Measurements from ENCODE around the gene GMFB.
"Not testable (repeated sequence)": the region's sequence is repeated elsewhere in the genome, so short reads cannot be mapped to it uniquely, and the experiment has no call there.

GMFB gene

GRCh38 chr14:54490445-54491175 is 1.8 kb upstream of the GMFB start:
- no peak for DNase-seq

DNA sequence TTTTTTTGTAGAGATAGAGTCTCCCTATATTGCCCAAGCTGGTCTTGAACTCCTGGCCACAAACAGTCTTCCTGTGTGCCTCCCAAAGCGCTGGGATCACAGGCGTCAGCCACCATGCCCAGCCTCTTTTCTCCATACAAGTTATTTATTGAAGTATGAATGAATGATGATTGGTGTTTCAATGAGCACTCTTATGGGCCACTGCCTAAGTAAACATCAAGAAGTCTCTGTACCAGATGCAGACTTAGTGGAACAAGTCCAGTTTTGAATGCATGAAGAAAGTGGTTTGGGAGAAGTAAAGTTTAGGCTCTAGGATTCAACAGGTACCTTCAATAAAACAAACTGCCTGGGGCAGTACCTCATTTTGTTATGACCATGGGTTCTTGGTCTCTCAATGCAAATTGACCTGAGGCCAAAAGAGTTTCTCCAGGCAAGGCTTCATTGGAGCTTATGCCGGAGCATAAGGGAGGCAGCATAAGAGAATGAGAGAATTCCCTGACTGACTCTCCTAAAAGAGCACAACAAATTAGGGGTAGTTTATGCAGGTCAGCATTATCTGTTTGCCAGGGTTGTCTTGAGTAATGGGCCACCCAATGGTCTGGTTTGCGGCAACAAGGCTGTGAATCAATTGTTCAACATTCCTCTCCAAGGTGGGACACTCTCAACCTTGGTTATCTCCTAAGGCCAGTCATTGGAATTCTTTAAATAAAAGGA is 1.1 kb upstream of the GMFB start:
- peak in 1 of 3 experiments; percentile 35 for DNase-seq

- DNase-seq: no peak
Observed at GRCh38 chr14:54489318-54489683, 521 bp upstream of the GMFB start.

DNA sequence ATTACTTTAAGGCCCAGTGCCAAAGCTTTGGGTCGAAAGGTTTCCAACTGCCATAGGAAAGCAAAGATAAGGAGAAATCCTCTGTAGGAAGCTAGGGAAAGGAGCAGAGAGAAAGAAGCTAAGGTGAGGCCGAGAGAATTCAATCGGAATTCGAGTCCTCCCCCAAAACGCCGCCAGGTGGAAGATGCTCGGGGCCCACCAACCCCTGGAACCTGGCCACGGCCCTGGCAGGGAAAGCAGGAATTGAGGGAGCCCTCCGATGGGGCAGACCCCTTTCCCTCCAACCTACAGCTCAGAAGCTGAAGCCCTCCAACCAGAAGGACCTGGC is 498 bp downstream of the GMFB start:
- DNase-seq: no peak

DNA sequence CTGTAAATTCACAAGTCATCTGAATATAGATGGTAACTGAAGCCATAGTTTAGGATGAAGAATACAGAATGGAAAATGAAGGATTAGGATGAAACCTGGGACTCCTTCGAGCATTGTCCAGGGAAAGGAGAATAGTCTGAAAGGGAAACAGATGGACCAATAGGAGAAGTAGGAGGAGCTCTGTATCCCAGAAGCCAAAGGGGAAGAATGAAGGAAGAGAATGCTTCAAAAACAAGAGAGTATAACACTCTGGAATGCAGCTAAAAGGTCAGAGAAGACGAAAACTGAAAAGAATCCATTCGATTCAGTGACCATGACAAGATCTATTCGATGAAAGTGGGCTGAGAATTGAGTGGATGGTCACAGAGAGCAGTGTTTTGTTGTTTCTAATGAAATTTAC is 1.0 kb downstream of the GMFB start:
- DNase-seq: peak in 1 of 3 experiments; percentile 35

- DNase-seq: no peak
Observed at GRCh38 chr14:54486685-54487084, 2.1 kb downstream of the GMFB start.

DNA sequence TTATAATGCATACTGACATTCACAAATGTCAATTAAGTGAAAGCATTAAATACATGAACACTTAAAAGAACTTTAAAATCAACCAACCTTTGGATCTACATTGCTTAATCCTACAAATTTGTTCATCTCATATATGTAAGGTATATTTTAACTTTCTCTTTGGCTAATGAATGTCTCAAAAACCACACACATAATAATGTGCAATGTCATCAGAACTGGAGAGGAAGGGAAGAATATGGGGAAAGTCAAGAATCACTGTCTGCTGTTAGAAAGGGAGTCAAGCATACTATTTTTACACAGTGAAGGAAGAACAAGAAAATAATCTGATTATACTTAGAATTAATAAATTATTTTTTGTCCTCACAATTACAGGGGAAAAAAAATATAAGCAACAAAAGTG is 4.9 kb downstream of the GMFB start:
- no peak for DNase-seq

DNA sequence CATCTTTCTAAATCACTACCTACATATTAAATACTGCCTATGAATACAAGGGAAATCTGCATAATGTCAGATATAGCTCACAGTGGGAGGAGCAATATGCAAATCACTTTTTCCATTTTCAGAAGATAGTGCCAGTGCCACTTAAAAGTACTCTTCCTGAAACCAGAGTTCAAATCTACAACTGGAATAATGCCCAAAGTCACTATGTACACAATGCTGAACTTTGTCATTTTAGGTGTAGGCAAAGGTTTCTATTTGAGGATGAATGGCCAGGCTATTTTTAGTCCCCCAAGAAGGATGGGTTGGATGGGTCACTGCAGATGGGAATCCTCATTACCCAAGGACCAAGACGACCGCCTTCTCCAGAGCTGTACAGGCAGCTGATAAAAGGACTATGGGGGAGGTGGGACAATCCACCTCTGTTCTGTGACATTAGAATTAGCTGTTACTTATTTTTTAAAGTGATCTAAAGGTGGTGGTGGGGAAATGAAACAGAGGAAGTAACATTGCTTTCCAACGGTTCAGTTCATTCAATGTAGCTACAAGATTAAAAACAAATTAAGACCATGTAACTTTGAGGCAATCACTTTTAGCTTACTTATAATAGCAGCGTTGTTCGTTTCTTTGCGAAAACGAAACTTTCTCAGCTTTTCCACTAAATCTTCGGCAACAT is 5.6 kb downstream of the GMFB start:
- DNase-seq: no peak

GRCh38 chr14:54481695-54482094 is 7.1 kb downstream of the GMFB start:
- DNase-seq: no peak

- DNase-seq: no peak
Observed at GRCh38 chr14:54480830-54481562, 7.8 kb downstream of the GMFB start.

- no peak for DNase-seq
Observed at GRCh38 chr14:54478636-54479215, 10.1 kb downstream of the GMFB start.

DNA sequence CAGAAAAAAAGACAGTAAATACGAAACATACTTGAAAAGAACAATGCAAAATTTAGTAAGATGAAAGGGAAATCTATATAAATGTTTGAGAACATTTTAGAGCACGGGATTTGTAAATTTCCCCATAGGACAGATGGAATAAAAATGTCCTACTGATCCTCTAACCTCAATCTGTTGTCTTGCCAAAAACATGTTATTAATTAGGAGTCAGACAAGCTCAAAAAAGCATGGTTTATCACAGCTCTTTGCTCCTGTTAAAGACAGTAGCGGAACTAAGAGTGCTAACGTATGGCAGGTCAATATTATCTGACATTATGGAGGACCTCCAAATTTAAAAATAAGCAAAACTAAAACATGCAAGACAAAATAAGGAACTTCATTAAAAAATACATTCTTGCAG is 12.9 kb downstream of the GMFB start:
- no peak for DNase-seq

GRCh38 chr14:54475187-54475899 is 13.4 kb downstream of the GMFB start:
- DNase-seq: no peak

DNA sequence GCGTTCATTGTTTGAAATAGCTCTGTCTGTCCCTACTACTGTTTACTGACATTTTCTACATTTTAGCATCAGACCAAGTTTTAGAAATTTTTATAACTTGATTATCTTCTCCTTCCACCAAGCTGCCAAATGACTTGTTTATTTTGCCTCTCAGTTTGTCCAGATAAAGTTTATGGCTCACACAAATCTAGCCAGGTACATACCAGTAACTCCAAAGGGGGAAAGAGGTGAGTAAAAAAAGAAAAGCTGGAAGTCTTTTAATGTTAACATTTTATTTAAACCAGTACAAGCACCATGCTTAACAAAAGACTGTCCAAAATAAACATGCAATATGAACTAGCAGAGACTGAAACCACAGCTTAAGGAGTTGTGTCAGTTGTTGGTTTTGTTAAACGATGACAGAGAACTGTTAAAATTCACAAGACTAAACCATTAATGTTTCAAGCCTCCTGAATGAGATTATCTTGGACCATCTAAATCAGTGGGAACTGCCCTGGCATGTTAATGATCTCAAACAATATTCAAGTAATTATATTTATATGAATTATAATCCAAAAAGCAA is 14.5 kb downstream of the GMFB start:
- no peak for DNase-seq

DNA sequence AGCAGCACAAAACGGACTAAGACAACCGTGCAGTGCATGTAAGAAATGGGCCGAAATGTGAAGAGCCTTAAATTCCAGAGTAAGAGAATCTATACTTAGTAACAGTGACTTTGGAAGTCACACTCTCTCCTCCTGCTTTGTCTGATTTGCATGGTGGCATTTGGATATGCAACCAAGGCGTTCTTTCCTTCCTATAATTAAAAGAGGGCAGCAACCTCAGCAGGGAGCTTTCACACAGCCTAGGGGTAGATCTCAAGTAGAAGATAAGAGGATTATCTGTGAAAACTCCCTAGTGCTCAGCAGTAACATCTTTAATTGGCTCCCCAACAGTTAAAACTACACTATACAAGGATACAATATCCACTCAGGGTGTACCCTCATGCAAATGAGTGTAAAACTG is 16.5 kb downstream of the GMFB start:
- no peak for DNase-seq

- DNase-seq: no peak
Observed at GRCh38 chr14:54471641-54472040, 17.1 kb downstream of the GMFB start.

GRCh38 chr14:54470701-54471100 is 18.1 kb downstream of the GMFB start:
- no peak for DNase-seq

- no peak for DNase-seq
Observed at GRCh38 chr14:54467280-54467679, 21.5 kb downstream of the GMFB start.

DNA sequence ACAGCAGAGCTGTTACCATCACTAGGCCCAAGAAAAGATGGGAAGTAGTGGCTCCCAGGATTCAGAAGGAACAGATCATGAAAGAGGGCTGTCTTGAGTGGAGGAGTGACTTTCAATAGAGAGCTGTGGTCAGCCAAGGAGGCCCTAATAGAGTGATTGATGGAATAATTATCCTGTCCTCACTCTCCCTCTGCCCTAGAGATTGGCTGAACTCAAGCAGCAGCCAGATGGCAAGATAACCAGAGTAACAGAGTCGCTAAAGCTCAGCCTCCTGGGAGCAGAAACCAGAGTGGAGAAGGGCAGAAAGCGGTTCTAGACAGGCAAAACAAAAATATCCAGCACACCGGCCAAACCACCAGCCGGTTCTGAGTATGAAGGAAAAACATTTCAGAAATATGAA is 23.1 kb downstream of the GMFB start:
- DNase-seq: no peak

DNA sequence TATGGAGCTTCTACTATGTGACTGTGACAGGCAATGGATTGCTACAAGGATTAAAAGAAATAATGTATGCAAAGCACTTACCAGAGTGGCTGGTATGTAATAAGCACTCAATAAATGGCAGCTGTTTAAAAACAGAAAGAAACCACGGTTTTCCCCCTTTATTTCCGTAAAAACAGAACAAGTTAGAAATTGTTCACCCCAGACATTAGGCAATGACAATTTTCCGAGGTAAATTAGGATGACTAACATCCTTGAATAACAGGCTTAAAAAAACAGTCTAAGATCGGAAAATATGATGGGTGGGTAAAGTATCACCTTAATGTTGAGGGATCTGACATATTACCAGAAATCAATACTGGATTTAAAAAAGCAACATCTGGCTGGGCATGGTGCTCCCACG is 26.7 kb downstream of the GMFB start:
- no peak for DNase-seq

DNA sequence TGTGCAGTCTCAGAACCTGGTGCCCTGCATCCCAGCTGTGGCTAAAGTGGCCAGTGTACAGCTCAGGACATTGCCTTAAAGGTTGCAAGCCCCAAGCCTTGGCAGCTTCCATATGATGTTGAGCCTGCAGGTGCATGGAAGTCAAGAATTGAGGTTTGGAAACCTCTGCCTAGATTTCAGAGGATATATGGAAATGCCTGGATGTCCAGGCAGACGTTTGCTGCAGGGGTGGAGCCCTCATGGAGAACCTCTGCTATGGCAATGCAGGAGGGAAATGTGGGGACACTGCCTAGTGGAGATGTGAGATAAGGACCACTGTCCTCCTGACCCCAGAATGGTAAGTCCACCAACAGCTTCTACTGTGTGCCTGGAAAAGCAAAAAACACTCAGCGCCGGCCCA is 29.7 kb downstream of the GMFB start:
- DNase-seq: no peak

GRCh38 chr14:54458536-54458935 is 30.2 kb downstream of the GMFB start:
- not testable (repeated sequence) for DNase-seq
